ENCODE results near the gene DNAAF1. TPM values are rescaled to one million over a fixed set of nuclear protein-coding genes. Genes with fewer than 3 reads are reported as not detected.
"Not testable (repeated sequence)": the region's sequence is repeated elsewhere in the genome, so short reads cannot be mapped to it uniquely, and the experiment has no call there.

Gene DNAAF1
- polyA plus RNA-seq, 1 of the 3 experiments (the other 2 are of a cell fraction), result 0.35 TPM

DNA sequence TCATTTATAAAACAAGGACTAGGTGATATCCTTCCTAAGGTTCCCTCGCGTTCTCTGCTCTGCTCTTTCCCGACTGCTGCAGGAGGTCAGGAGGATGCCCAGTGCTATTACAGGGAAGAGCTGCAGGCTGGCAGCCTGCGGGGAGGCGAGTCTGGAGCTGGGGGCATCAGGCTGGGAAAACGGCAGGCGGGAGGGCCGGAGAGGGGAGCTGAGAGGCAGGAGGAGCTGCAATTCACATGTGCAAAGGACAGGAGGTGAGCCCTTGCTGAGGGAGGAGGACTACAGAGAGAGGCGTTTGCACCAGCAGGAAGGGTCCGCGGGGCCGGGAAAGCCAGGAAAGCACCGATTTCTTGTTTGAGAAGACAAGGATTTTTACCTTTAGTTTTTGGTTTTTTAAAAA, 54.0 kb downstream of the DNAAF1 start:
- no peaks in the 10 kb centered on the region for H3K27me3 ChIP-seq (ENCODE audit: insufficient read depth)
- DNase-seq, result no peak
- 77% methylated on average over 13 of the region's 13 CpGs for WGBS (ENCODE audit: low lambda C conversion rate)
- no peak overlapping the region for H3K27ac ChIP-seq (ENCODE audit: low read depth in 2 of 2, low read length in 1 of 2)
- H3K9me3 ChIP-seq, result no peaks in the 10 kb centered on the region
- no peak overlapping the region for H3K9ac ChIP-seq
- CTCF ChIA-PET, result interaction anchor here (0.7 to 1.2 kb wide), 4 partner anchors 12 to 78 kb away, joined by 3 to 4 read pairs (median 3); no protein-coding TSS in a partner anchor
- POLR2A ChIA-PET, result no interaction called here
- no peaks in the 10 kb centered on the region for H3F3A ChIP-seq (replicated peaks; ENCODE audit: insufficient read depth)
- no peaks in the 10 kb centered on the region for H3K36me3 ChIP-seq (replicated peaks in 1 of 2; ENCODE audit: control insufficient read depth in 1 of 2, insufficient read depth in 2 of 2, low read length in 1 of 2)
- no peaks in the 10 kb centered on the region for H3K79me2 ChIP-seq (ENCODE audit: insufficient read depth)
- no peaks in the 10 kb centered on the region for H3K9me2 ChIP-seq
- TF ChIP-seq, protein P1, sequence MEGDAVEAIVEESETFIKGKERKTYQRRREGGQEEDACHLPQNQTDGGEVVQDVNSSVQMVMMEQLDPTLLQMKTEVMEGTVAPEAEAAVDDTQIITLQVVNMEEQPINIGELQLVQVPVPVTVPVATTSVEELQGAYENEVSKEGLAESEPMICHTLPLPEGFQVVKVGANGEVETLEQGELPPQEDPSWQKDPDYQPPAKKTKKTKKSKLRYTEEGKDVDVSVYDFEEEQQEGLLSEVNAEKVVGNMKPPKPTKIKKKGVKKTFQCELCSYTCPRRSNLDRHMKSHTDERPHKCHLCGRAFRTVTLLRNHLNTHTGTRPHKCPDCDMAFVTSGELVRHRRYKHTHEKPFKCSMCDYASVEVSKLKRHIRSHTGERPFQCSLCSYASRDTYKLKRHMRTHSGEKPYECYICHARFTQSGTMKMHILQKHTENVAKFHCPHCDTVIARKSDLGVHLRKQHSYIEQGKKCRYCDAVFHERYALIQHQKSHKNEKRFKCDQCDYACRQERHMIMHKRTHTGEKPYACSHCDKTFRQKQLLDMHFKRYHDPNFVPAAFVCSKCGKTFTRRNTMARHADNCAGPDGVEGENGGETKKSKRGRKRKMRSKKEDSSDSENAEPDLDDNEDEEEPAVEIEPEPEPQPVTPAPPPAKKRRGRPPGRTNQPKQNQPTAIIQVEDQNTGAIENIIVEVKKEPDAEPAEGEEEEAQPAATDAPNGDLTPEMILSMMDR (IDR thresholded peaks at IDR 0.05), result no peak
- TF ChIP-seq GATA2 (CRISPR knock-in tag; IDR thresholded peaks at IDR 0.05) (no peak), MEF2A (IDR thresholded peaks at IDR 0.05; ENCODE audit: borderline replicate concordance, low read depth) (no peak), MXI1 (IDR thresholded peaks at IDR 0.05; ENCODE audit: low read depth, low read length) (no peak), RCOR1 (IDR thresholded peaks at IDR 0.05; ENCODE audit: low read length) (no peak), SMC3 (IDR thresholded peaks at IDR 0.05; ENCODE audit: low read depth, low read length) (no peak)
- TF ChIP-seq, protein P2, sequence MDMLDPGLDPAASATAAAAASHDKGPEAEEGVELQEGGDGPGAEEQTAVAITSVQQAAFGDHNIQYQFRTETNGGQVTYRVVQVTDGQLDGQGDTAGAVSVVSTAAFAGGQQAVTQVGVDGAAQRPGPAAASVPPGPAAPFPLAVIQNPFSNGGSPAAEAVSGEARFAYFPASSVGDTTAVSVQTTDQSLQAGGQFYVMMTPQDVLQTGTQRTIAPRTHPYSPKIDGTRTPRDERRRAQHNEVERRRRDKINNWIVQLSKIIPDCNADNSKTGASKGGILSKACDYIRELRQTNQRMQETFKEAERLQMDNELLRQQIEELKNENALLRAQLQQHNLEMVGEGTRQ (IDR thresholded peaks at IDR 0.05; ENCODE audit: borderline replicate concordance, low read depth, low read length), result no peak
- TF ChIP-seq, protein P3, sequence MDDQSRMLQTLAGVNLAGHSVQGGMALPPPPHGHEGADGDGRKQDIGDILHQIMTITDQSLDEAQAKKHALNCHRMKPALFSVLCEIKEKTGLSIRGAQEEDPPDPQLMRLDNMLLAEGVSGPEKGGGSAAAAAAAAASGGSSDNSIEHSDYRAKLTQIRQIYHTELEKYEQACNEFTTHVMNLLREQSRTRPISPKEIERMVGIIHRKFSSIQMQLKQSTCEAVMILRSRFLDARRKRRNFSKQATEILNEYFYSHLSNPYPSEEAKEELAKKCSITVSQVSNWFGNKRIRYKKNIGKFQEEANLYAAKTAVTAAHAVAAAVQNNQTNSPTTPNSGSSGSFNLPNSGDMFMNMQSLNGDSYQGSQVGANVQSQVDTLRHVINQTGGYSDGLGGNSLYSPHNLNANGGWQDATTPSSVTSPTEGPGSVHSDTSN (IDR thresholded peaks at IDR 0.05), result no peak
- no peak overlapping the region for H3K4me3 ChIP-seq (ENCODE audit: low read depth in 2 of 2, low read length in 1 of 2)
- no peaks in the 10 kb centered on the region for H4K20me1 ChIP-seq (ENCODE audit: insufficient read depth)
- H2AFZ ChIP-seq (ENCODE audit: low read depth), result no peak overlapping the region
- H3K4me1 ChIP-seq (ENCODE audit: control insufficient read depth in 1 of 2, insufficient read depth in 2 of 2, low read depth in 1 of 2, low read length in 1 of 2), result no peaks in the 10 kb centered on the region
- H3K4me2 ChIP-seq, result no peak overlapping the region

DNA sequence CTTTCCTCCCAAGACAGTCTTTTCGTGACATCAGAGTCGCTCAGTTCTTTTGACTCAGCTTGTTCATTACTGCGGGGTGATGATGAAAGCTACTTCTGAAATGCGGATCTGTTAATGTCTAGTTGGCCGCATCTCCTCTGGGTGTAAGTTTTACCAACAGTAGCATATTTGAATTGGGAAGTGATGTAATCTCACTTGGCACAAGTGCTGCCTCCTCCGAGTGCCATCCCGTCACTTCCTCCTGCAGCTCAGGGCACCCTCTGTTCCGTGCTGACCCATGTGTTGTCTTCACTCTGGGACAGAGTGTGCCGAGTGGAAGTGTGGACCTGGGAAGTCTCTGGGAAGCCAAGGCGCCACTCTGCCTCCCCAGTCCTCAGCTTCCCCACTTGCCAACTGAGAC, 54.8 kb downstream of the DNAAF1 start:
- TF ChIP-seq MXI1 (IDR thresholded peaks at IDR 0.05; ENCODE audit: low read depth, low read length) (no peak), FOSL2 (IDR thresholded peaks at IDR 0.05; ENCODE audit: borderline replicate concordance, low read depth) (no peak)
- H3K9me2 ChIP-seq, result no peaks in the 10 kb centered on the region
- POLR2A ChIA-PET, result no interaction called here
- H4K20me1 ChIP-seq (ENCODE audit: insufficient read depth), result no peaks in the 10 kb centered on the region
- no peak overlapping the region for H2AFZ ChIP-seq (ENCODE audit: low read depth)
- no peaks in the 10 kb centered on the region for H3K27me3 ChIP-seq (ENCODE audit: insufficient read depth)
- no peak overlapping the region for H3K4me2 ChIP-seq
- no peak for DNase-seq
- H3K4me3 ChIP-seq (ENCODE audit: low read depth in 2 of 2, low read length in 1 of 2), result no peak overlapping the region
- no peaks in the 10 kb centered on the region for H3F3A ChIP-seq (replicated peaks; ENCODE audit: insufficient read depth)
- H3K4me1 ChIP-seq (ENCODE audit: control insufficient read depth in 1 of 2, insufficient read depth in 2 of 2, low read depth in 1 of 2, low read length in 1 of 2), result no peaks in the 10 kb centered on the region
- H3K27ac ChIP-seq (ENCODE audit: low read depth in 2 of 2, low read length in 1 of 2), result no peak overlapping the region
- no peaks in the 10 kb centered on the region for H3K79me2 ChIP-seq (ENCODE audit: insufficient read depth)
- CTCF ChIA-PET, result interaction anchor here (0.7 to 1.0 kb wide), 3 partner anchors 13 to 77 kb away, joined by 3 to 4 read pairs (median 3); no protein-coding TSS in a partner anchor
- H3K9me3 ChIP-seq, result no peaks in the 10 kb centered on the region
- WGBS (ENCODE audit: low lambda C conversion rate), result 79% methylated on average over 8 of the region's 10 CpGs
- no peak overlapping the region for H3K9ac ChIP-seq
- no peaks in the 10 kb centered on the region for H3K36me3 ChIP-seq (replicated peaks in 1 of 2; ENCODE audit: control insufficient read depth in 1 of 2, insufficient read depth in 2 of 2, low read length in 1 of 2)

DNA sequence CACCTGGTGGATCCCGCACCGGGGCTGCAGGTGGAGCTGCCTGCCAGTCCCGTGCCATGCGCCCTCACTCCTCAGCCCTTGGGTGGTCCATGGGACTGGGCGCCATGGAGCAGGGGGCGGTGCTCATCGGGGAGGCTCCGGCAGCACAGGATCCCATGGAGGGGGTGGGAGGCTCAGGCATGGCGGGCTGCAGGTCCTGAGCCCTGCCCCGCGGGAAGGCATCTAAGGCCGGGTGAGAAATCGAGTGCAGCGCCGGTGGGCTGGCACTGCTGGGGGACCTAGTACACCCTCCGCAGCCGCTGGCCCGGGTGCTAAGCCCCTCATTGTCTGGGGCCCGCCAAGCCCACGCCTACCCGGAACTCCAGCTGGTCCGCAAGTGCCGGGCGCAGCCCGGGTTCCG, 59.4 kb downstream of the DNAAF1 start:
- H3K4me2 ChIP-seq; H3K9me3 ChIP-seq; H2AFZ ChIP-seq (ENCODE audit: low read depth); H3K9me2 ChIP-seq; H3F3A ChIP-seq (replicated peaks; ENCODE audit: insufficient read depth); H3K9ac ChIP-seq; H3K36me3 ChIP-seq (replicated peaks in 1 of 2; ENCODE audit: control insufficient read depth in 1 of 2, insufficient read depth in 2 of 2, low read length in 1 of 2); DNase-seq; H4K20me1 ChIP-seq (ENCODE audit: insufficient read depth); H3K4me1 ChIP-seq (ENCODE audit: control insufficient read depth in 1 of 2, insufficient read depth in 2 of 2, low read depth in 1 of 2, low read length in 1 of 2); H3K79me2 ChIP-seq (ENCODE audit: insufficient read depth); H3K27ac ChIP-seq (ENCODE audit: low read depth in 2 of 2, low read length in 1 of 2); H3K27me3 ChIP-seq (ENCODE audit: insufficient read depth); H3K4me3 ChIP-seq (ENCODE audit: low read depth in 2 of 2, low read length in 1 of 2); POLR2A ChIA-PET: not testable (repeated sequence)
- 91% methylated on average over 6 of the region's 26 CpGs for WGBS (ENCODE audit: low lambda C conversion rate)
- CTCF ChIA-PET, result interaction anchor here (0.9 kb wide), 1 partner anchor 29 kb away, joined by 3 read pairs; no protein-coding TSS in a partner anchor
